ENCODE measurements around the gene NKX6-2.

DNA sequence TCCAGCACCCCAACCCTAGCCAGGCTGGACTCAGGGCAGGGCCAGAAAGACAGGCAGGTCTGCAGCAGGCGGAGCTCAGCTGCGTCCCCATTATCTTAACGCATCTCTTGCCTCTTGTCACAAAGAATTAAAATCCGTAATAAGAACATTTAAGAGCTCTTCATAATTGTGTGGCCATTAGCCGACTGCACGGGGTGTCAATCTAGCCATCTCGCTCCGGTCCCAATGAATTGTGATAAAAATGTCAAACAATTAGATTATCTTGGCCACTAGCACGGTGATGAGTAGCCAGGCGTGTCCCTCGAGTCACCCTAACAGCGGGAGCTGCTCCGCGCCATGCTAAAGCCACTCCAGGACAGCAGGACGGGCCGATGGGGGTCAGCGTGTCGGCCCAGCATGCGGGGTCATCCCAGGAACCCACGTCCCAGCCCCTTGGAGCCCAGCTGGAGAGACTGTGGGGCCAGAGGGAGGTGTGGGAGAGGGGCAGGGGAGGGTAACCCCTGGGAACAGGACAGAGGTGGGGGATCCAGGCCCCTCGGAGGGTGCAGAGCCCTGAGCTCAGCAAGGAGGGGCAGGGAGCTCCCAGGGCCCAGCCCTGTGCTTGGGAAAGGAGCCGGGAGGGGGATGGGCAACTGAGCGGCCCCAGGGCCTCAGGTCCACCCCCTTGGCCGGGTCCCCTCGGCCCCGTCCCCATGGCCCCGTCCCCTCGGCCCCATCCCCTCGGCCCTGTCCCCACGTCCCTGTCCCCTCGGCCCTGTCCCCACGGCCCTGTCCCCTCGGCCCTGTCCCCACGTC, 17.7 kb upstream of the NKX6-2 start:
- no peak for TF ChIP-seq HDGF (IDR thresholded peaks at IDR 0.05; ENCODE audit: borderline replicate concordance)
- no peak for TF ChIP-seq SUZ12 (IDR thresholded peaks at IDR 0.05)
- no peak for TF ChIP-seq NFRKB (IDR thresholded peaks at IDR 0.05)
- TF ChIP-seq FOXM1 (IDR thresholded peaks at IDR 0.05; ENCODE audit: borderline replicate concordance) = no peak
- TF ChIP-seq, protein P1, sequence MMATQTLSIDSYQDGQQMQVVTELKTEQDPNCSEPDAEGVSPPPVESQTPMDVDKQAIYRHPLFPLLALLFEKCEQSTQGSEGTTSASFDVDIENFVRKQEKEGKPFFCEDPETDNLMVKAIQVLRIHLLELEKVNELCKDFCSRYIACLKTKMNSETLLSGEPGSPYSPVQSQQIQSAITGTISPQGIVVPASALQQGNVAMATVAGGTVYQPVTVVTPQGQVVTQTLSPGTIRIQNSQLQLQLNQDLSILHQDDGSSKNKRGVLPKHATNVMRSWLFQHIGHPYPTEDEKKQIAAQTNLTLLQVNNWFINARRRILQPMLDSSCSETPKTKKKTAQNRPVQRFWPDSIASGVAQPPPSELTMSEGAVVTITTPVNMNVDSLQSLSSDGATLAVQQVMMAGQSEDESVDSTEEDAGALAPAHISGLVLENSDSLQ (IDR thresholded peaks at IDR 0.05) = no peak
- TF ChIP-seq BHLHE40 (IDR thresholded peaks at IDR 0.05; ENCODE audit: borderline replicate concordance) = no peak
- no peak for TF ChIP-seq ELF4 (IDR thresholded peaks at IDR 0.05)
- no peak for TF ChIP-seq FOXA1 (IDR thresholded peaks at IDR 0.05)
- TF ChIP-seq ARNT (IDR thresholded peaks at IDR 0.05) = no peak
- TF ChIP-seq LEF1 (IDR thresholded peaks at IDR 0.05; ENCODE audit: borderline replicate concordance) = no peak

All from HEK293T (cell line).